OCI-M2 (cell line): Measurements from ENCODE around the gene KRT16.
"Not testable (repeated sequence)": the region's sequence is repeated elsewhere in the genome, so short reads cannot be mapped to it uniquely, and the experiment has no call there.

Experiments
- DNase-seq: peaks from one replicate; lab custom pipeline; 2025; ENCODE audit not compliant: unreplicated experiment; lab: John Stamatoyannopoulos, UW

Gene KRT16

GRCh38 chr17:41628621-41629255 lies 16.2 kb upstream of the KRT16 start:
- DNase-seq, result not testable (repeated sequence)

- not testable (repeated sequence) for DNase-seq
These were observed 15.5 kb upstream of the KRT16 start for GRCh38 chr17:41628073-41628370.

- no peak for DNase-seq
These were observed 14.9 kb upstream of the KRT16 start for GRCh38 chr17:41627316-41628072.

- not testable (repeated sequence) for DNase-seq
These were observed 14.3 kb upstream of the KRT16 start for GRCh38 chr17:41626914-41627295.

GRCh38 chr17:41626028-41626913 lies 13.7 kb upstream of the KRT16 start:
- not testable (repeated sequence) for DNase-seq

- DNase-seq, result no peak
These were observed 13.0 kb upstream of the KRT16 start for GRCh38 chr17:41625602-41626001.

- no peak for DNase-seq
These were observed 11.9 kb upstream of the KRT16 start, which contains the start of gene KRT17 for GRCh38 chr17:41624208-41625101. KRT17 (minus strand) TSS chr17:41624575; CDS start chr17:41624509, 66 bp downstream.

- not testable (repeated sequence) for DNase-seq
These were observed 10.8 kb upstream of the KRT16 start for GRCh38 chr17:41623184-41623861.

GRCh38 chr17:41622340-41623183 lies 10.0 kb upstream of the KRT16 start:
- not testable (repeated sequence) for DNase-seq

GRCh38 chr17:41621916-41622315 lies 9.3 kb upstream of the KRT16 start:
- DNase-seq, result no peak

- not testable (repeated sequence) for DNase-seq
These were observed 8.9 kb upstream of the KRT16 start for GRCh38 chr17:41621435-41621817.

GRCh38 chr17:41620583-41621434 lies 8.2 kb upstream of the KRT16 start:
- no peak for DNase-seq

- DNase-seq, result not testable (repeated sequence)
These were observed 7.5 kb upstream of the KRT16 start for GRCh38 chr17:41619927-41620582.

- no peak for DNase-seq
These were observed 6.7 kb upstream of the KRT16 start for GRCh38 chr17:41619036-41619926.

- no peak for DNase-seq
These were observed 5.9 kb upstream of the KRT16 start for GRCh38 chr17:41618341-41619035.

- DNase-seq, result no peak
These were observed 5.1 kb upstream of the KRT16 start for GRCh38 chr17:41617698-41618097.
